Activated CD8-positive, alpha-beta memory T cell treated with anti-CD3 and anti-CD28 coated beads for 48 hours (primary cell): ENCODE measurements around the gene TTC33.
"Not testable (repeated sequence)": the region's sequence is repeated elsewhere in the genome, so short reads cannot be mapped to it uniquely, and the experiment has no call there.

Experiments used
- DNase-seq, 3 experiments: peaks; one replicate each; pipeline ENCODE4 v3.0.0-alpha.2; 2020; ENCODE audit warnings: low read depth in 2 of 3, low spot score in 2 of 3

TTC33 gene

GRCh38 chr5:40656091-40656490, 99.7 kb downstream of the TTC33 start:
- not testable (repeated sequence) for DNase-seq

GRCh38 chr5:40655138-40655537, 100.6 kb downstream of the TTC33 start:
- DNase-seq, result no peak

GRCh38 chr5:40654377-40654991, 101.3 kb downstream of the TTC33 start:
- DNase-seq, result no peak

GRCh38 chr5:40653221-40654022, 102.3 kb downstream of the TTC33 start:
- no peak for DNase-seq

GRCh38 chr5:40652441-40653220, 103.1 kb downstream of the TTC33 start:
- DNase-seq, result no peak

- no peak for DNase-seq
These were observed 104.6 kb downstream of the TTC33 start for GRCh38 chr5:40651201-40651600.

- no peak for DNase-seq
These were observed 106.2 kb downstream of the TTC33 start for GRCh38 chr5:40649463-40650030.

GRCh38 chr5:40648150-40648549, 107.6 kb downstream of the TTC33 start:
- no peak for DNase-seq

- DNase-seq, result no peak
These were observed 109.5 kb downstream of the TTC33 start for GRCh38 chr5:40646266-40646665.

GRCh38 chr5:40639531-40639930, 116.2 kb downstream of the TTC33 start:
- DNase-seq, result not testable (repeated sequence)

- no peak for DNase-seq
These were observed 121.2 kb downstream of the TTC33 start for GRCh38 chr5:40634593-40634992.

- DNase-seq, result no peak
These were observed 121.6 kb downstream of the TTC33 start for GRCh38 chr5:40634154-40634553.

GRCh38 chr5:40631236-40631635, 124.5 kb downstream of the TTC33 start:
- DNase-seq, result no peak

GRCh38 chr5:40630126-40630525, 125.6 kb downstream of the TTC33 start:
- DNase-seq, result no peak

- no peak for DNase-seq
These were observed 127.4 kb downstream of the TTC33 start for GRCh38 chr5:40628407-40628806.

GRCh38 chr5:40627706-40628105, 128.1 kb downstream of the TTC33 start:
- no peak for DNase-seq

GRCh38 chr5:40626801-40627200, 129.0 kb downstream of the TTC33 start:
- no peak for DNase-seq

GRCh38 chr5:40623480-40624420, 132.0 kb downstream of the TTC33 start:
- DNase-seq, result no peak

- DNase-seq, result no peak
These were observed 133.1 kb downstream of the TTC33 start for GRCh38 chr5:40622463-40623252.

- DNase-seq, result no peak
These were observed 136.3 kb downstream of the TTC33 start for GRCh38 chr5:40619421-40619820.
